Stimulated activated CD4-positive, alpha-beta T cell treated with anti-CD3 and anti-CD28 coated beads, Interleukin-2, amount 100 ng/mL, for 4 hours (primary cell): ENCODE measurements around the gene GPR68.
"Not testable (repeated sequence)": the region's sequence is repeated elsewhere in the genome, so short reads cannot be mapped to it uniquely, and the experiment has no call there.

Source experiments
- DNase-seq: peaks from one replicate; pipeline ENCODE4 v3.0.0-alpha.2; 2020; ENCODE audit warnings: low read depth

Gene GPR68

DNA sequence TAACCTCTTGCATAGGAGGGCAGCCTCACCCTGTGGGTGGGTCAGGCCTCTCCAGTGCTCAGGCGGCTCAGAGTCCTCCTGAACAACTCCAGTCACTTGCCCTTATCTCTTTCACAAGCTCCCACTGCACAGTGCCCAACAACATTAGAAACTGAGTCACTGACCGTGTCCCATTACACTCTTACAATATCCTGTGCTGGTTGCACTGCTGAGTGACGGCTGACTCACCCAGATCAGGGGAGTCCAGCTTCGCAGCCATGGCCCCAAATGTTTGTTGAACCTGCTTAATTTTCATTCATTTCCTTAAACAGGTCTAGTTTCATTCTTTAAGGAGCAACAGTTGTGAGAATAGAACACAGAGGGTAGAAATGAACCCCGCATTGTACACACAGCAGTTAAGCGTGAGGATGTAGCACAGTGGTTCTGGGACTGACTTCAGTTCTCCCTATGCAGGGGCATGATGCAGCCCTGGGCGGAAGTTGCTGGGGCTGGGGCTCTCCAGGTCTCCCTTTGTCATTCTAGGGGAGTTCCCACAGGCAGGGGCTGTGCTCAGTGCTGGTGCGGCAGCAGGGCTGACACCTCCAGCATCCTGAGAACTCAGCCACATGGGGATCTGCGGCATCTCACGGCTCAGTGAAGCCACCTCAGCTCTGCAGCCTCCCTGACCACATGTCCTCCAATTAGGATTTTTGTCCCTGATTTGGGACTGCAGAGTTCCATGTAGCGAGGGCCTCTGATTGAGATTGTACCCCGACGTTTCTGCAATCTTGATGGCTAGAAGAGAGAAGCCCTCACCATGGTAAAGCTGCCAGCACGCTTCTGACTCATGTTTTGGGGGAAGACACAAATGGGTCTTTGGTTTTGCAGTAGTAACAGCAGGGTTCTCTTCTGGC, 16.1 kb downstream of the GPR68 start:
- DNase-seq, result peak; percentile 75

DNA sequence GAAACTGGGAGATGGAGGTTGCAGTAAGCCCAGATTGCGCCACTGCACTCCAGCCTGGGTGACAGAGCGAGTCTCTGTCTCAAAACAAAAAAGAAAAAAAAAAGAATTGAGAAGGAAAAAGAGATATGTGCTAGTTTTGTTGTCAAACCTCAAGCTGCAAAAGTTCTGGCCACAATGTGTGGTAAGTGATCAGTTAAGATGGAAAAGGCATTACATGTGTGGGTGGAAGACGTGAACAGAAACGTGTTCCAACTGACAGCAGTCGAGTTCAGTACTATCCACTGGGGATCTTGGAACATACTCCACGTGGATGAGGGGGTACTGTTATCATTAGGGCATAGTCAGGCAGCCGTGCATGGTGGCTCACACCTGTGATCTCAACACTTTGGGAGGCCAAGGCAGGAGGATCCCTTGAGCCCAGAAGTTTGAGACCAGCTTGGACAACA, 17.3 kb downstream of the GPR68 start:
- DNase-seq, result no peak

DNA sequence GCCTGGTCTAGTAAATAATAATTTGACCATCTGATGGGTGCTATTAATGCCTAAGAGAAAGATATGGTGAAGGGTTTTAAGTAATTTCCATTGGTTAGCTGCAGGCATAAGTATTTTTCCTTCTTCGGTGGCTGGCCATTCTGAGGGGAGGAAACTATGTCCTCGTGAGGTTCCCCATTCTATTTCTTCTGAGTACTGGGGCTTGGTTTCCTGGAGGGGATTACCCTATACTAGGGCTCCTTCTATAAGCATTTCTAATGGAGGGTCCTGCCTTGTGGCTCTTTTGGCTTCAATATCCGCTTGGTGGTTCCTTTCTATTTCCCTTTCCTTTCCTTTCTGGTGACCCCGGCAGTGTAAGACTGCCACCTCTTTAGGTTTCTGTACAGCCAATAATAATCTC, 18.1 kb downstream of the GPR68 start:
- not testable (repeated sequence) for DNase-seq

DNA sequence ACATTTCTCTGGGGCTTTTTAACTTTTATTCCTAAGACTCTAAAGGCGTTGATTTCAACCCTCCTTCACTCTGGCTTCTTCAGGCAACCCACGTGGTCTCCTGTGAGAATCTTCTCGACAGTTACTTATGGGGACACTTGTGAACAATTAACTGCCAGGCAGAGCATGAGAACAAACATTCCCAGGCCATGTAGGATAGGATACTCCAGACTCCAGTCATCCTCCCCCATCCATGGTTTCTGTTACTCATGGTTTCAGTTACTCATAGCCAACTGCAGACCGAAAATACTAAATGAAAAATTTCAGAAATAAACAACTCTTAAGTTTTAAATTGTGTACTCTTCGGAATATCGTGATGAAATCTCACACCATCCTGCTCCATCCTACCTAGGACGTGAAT, 19.5 kb downstream of the GPR68 start:
- DNase-seq, result no peak

DNA sequence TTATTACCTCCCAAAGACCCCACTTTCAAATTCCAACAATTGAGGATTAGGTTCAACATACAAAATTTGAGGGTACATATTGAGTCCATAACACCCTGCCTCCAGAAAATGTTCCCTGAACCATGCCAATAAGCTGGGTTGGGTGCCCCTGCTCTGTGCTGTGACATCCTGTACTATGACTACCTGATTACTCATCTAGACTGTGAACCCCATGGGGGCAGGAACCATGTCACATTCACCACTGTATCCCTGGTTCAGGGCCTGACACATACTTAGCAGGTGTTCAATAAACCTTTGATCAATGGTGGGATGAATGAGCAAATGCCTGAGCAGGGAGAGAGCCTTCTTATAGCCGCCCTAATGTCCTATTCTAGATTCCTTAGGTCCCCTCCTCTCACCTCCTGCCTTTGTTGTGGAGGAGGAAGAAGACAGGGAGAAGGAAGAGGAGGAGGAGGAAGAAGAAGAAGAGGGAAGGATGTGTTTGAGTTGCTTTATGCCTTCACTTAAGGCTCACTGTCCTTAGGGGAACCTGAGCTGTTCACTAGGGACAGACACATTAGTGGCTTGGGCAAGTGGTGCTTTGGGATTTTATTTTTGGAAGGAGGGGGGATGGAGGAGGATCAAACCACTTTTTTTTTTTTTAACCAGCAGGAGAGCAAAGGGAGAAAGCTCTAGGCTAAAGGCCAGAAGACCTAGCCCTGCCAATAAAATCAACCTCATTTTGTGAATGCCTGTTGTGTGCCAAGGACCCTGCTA, 21.3 kb downstream of the GPR68 start:
- peak; percentile 53 for DNase-seq

DNA sequence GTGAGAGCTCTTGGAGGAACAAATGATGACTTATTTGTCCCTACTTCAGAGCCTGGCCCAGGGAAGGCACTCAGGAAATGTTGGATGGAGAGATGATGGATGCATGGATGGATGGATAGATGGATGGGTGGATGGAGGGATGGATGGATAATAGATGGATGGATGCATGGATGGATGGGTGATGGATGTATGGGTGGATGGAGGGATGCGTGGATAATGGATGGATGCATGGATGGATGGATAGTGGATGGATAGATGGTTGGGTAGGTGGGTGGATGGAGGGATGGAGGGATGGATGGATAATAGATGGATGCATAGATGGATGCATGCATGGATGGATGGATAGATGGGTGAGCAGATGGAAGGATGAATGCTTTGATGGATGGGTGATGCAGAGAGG, 23.2 kb downstream of the GPR68 start:
- DNase-seq, result no peak

DNA sequence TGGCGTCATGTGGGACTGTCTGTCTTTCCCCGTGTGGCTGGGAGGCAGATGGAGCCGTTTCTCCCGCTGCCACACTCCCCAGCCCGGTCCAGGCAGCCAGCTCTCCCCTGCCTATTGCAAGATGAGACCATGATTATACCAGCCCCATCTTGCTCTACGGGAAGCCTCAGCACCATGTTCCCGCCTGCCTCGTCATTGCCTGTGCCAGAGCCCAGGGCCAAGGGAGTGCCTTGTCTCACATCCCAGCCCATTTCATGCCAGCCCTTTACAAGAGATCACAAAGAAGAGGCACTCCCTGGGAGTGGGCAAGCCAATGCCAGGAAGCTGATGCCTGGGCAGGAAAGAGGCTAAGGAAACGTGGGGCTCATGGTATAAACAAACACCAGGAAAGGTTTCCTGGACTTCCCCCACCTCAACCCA, 23.9 kb downstream of the GPR68 start:
- DNase-seq, result no peak

DNA sequence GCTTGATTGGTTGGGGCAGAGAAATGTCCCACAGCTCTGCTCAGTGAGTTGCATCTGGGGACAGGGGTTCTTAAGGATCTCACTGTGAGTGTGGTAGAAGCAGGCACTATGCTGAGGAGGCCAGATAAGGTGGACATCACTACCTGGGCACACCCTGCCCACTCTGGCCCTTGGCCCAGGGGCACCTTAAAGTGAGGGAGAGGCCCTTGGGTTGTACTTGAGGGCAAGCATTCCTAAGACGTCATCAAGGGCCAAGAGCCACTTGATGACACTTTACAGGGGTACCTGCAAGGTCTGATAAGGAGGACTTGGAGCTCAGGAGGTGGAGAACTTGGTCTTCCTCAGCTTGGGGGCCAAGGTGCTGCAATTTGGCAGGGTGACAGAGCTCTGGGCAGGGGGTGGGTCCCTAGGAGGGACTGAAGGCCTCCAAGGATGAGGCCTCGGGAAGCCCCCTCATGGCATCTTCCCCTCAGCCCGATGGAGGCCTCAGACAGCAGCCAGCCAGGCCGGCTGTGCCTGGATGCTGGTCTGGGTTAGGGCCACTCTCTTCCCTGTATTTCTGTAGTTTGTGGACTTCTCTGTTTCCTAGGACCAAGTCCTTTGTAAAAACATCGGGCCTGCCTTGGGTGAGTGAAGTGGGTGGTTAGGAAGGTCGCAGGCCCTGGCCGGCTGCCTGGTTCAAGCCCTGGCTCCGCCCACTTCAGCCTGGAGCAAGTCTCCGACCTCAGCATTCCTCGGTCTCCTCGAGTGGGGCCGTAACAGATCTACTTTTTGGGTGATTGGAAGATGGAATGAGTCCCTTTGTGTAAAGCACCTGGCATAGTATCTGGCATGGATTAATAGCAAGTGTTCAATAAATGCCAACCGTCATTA, 24.8 kb downstream of the GPR68 start:
- no peak for DNase-seq

DNA sequence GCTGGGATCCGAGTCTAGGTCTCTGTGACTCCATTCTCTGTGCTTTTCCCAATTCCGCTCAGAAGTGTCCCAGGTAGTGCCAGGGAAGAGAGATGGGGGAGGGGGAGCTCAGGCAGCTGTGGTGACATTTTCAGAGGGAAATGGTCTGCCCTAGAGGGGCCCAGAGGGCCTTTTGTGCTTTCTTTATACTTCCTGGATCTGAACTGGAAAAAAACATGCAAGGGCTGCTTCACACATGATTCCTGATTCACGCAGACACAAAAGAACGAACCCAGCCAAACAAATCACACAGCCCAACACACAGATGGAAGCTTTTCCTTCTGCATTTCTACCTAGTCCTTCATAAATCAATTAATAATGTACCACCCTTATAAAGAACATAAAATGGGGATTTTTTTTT, 26.5 kb downstream of the GPR68 start:
- no peak for DNase-seq

DNA sequence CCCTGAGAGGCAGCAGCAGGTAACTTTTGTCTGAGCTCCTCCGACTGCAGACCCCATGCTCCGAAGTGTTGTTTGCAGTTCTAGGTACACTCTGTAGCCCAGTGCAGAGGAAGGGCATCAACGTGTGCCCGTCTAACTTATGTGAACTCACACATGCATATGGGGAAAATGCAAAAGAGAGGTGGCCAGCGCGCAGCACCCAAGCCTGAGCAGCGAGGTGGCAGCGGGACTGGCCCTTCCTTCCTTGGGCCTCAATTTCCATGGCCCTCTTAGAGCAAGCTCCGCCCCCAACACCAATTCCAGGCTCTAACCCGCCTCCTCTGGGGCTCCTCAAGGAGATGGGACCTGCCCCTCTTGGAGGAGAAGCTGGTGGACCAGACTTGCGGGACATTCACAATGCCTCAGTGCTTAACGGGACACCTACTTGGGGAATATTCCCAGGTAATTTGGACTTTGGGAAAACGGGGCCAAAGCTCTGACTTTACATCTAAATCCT, 27.7 kb downstream of the GPR68 start:
- no peak for DNase-seq

DNA sequence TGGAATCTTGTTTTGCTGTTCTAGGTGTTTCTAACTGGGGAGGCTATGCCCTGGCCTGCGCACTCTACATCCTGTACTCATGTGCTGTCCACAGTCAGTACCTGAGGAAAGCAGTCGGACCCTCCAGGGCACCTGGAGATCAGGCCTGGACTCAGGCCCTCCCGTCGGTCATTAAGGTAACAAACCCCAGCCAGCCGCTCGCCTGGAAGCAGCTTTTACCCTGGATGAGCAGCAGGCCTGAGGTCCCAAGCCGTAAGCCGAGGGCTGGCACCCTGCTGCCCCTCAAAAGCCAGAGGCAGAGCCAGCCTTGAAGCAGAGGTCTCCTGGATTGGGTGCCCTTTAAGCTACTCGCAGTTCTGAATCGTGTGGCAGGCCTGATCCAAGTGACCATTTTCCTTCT, 29.1 kb downstream of the GPR68 start:
- no peak for DNase-seq

DNA sequence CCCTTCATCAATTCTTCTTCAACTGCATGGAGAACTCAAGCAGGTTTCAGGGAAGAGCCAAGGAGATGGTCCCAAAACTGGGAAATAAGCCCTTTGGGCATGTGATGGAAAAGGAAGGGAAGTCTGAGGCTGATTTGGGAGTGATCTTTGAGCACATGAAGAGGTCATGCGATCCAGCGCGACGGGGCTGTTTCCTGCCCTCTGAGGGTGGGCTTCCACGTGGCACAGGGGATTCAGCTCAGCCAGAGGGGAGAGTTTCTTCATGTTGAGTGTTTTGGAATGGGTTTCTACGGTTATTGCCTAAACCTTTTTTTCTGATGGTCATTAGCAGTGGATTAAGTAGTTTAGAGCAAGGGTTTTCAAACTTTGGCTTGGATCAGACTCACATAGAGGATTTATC, 30.2 kb downstream of the GPR68 start:
- no peak for DNase-seq

DNA sequence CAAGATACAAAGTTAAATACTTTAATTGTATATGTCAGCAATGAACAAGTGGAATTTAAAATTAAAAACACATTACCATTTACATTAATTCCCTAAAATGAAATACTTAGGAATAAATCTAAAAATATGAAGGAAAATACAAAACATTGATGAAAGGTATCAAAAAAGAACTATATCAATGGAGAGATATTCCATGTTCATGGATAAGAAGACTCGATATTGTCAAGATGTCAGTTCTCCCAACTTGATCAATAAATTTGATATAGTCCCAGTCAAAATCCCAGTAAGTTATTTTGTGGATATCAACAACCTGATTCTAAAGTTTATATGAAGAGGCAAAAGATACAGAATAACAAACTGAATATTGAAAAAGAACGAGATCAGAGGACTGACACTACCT, 33.5 kb downstream of the GPR68 start:
- no peak for DNase-seq

DNA sequence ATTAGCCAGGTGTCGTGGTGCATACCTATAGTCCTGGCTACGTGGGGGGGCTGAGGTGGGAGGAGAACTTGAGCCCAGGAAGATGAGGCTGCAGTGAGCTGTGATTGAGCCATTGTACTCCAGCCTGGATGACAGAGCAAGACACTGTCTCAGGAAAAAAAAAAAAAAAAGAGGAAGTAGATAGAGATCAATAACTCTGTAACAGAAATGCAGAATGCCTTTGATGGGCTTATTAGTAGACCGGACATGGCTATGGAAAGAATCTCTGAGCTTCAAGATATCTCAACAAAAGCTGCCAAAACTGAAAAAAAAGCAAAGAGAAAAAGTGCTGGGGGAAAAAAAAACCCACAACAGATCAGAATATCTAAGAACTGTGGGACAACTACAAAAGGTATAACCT, 37.5 kb downstream of the GPR68 start:
- no peak for DNase-seq

DNA sequence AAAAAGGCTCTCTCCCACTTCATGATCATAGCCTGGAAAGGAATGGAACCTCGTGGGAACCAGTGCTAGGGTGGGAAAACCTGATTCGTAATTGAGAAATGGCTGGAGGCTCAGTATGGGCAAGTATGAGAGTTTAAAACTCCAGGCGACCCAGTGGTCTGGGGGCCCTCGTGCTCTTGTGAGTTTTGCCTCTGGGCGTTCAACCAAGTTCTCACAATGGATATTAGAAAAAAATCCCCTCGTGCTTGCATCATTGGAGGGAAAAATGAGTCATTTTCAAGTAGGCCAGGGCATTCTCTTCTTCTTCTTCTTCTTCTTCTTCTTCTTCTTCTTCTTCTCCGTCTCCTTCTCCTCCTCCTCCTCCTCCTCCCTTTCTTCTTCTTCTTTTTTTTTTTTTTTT, 39.0 kb downstream of the GPR68 start:
- DNase-seq, result no peak

DNA sequence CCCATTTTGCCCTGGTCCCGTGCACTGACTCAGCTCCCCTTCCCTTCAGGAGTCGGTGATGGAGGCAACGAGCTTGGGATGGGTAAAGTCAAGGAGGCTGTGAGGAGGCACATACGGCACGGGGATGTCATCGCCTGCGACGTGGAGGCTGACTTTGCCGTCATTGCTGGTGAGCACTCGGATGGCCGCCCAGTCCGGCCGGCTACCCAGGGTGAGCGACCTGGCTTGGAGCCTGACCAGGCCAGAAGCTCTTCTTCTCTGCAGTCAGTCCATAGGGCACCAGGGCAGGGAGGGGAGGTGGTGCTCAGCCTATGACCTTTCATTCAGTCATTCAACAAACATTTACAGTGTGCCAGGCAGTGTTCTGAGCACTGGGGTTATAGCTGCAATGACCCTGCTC, 39.8 kb downstream of the GPR68 start:
- DNase-seq, result no peak

DNA sequence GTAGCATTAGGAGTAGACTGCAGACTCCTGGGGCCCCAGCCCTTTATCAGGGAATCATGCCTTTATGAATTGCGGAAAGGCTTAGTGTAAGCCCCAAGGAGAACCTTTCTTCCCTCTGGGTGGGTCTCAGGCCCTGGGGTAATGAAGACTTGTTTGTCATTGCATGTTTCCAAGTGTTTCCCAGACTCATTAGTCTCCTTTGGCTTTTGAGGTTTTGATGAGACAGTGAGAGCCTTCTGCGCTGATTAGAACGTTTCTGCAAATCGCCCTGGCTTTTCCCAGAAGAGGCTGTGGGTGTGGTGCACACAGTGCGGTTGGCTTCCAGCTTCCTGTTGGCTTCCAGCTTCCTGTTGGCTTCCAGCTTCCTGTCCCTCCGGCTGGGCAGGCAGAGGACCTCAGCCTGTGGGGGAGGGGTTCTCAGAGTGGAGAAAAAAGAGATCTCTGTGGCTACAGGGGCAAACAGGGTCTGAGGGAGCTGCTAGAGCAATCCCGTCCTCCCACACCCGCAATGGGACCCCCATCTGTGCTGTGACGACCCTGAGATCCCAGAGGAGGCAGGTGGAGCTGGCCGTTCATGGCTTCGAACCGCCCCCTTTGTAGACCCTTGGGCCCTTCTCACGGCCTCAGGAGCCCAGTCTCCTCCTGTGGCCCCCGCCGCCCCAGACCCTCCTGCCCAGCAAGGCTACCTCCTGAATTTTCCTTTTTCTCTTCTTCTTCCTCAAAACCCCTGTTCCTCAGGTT, 42.1 kb downstream of the GPR68 start:
- no peak for DNase-seq

DNA sequence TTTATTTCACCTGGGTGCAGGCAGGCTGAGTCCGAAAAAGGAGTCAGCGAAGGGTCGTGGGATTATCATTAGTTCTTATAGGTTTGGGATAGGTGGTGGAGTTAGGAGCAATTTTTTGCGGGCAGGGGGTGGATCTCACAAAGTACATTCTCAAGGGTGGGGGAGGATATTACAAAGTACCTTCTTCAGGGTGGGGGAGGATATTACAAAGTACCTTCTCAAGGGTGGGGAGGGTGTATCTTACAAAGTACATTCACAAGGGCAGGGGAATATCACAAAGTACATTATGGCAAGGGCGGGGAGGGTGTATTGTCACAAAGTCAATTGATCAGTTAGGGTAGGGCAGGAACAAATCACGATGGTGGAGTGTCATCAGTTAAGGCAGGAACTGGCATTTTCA, 43.7 kb downstream of the GPR68 start:
- DNase-seq, result not testable (repeated sequence)

DNA sequence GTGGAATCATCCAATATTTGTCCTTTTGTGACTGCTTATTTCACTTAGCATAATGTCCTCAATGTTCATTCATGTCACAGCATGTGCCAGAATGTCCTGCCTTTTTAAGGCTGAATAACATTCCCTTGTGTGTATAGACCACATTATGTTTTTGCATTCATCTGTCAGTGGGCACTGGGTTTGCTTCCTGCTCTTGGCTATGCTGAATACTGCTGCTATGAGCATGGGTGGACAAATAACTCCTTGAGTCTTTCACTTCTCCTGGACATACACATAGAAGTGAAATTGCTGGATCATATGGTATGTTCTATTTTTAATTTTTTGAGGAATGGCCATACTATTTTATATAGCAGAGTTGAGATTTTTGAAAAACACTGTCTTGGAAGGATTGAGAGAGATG, 46.9 kb downstream of the GPR68 start:
- no peak for DNase-seq

DNA sequence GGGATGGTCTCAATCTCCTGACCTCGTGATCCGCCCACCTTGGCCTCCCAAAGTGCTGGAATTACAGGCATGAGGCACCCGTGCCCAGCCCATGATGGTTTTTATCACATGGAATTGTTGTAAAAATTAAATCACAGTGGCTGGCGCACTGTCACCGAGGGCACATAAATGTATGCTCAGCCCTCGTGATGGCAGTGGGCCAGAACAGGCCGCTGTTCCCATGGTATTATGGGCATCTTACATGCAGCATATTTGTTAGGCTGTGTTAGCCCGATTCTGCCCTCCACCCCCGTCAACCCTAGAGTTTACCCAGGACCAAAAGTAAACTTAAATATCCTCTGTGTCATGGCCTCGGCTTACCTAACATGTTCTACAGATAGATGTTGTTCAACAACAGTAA, 48.6 kb downstream of the GPR68 start:
- DNase-seq, result no peak

DNA sequence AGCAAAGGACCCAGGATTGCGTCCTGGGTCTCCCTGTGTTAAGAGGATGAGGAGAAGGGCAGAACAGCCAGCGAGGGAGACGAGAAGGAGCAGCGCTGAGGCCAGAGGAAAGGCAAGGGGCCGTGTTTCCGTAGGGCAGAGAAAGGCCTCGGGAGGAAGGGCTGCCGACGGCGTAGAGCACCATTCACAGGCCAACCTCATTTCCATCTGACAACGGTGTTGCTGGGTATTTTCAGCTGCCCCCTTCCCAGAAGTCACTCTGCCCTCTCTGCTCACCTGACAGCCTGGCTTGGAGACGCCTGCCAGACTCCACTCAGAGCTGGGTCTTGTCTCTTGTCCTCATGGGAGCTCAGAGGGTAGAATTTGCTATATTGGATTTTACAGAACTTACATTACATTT, 51.4 kb downstream of the GPR68 start:
- DNase-seq, result no peak

DNA sequence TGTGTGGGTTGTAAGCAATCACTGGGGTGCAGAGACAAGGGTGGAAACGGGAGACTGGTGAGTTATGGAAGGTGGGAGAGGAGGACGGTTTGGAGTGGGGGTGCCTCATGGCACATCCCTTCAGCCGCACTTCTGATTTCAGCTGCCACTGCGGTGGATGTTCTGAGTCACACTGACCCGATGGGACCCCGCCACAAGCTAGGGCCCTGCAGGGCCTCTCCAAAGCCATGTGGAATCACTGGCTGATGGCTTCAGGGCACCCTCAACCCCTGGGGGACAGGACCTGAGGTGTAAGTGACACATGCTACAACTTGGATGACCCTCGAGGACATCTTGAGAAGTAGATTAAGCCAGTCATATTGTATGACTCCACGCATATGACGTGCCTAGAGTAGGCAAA, 53.7 kb downstream of the GPR68 start:
- DNase-seq, result no peak
